HS-5 (cell line): ENCODE results near the gene TYW1B.
"Not testable (repeated sequence)": the region's sequence is repeated elsewhere in the genome, so short reads cannot be mapped to it uniquely, and the experiment has no call there.

Experiments used
- DNase-seq: peaks from one replicate; pipeline ENCODE4 v3.0.0-alpha.2; 2012; ENCODE audit warnings: low read depth

The TYW1B gene

GRCh38 chr7:72753781-72754180, 74.2 kb downstream of the TYW1B start:
- DNase-seq: no peak

- not testable (repeated sequence) for DNase-seq
Observed at GRCh38 chr7:72753229-72753628, 74.8 kb downstream of the TYW1B start.

GRCh38 chr7:72751978-72752377, 76.0 kb downstream of the TYW1B start:
- DNase-seq: no peak

- no peak for DNase-seq
Observed at GRCh38 chr7:72751378-72751777, 76.6 kb downstream of the TYW1B start.

- DNase-seq: not testable (repeated sequence)
Observed at GRCh38 chr7:72748649-72749048, 79.4 kb downstream of the TYW1B start.

- peak; percentile 35 for DNase-seq
Observed at GRCh38 chr7:72744244-72744926, 83.6 kb downstream of the TYW1B start.

GRCh38 chr7:72743801-72744200, 84.2 kb downstream of the TYW1B start:
- not testable (repeated sequence) for DNase-seq

- not testable (repeated sequence) for DNase-seq
Observed at GRCh38 chr7:72739716-72740115, 88.3 kb downstream of the TYW1B start.

GRCh38 chr7:72735855-72736254, 92.1 kb downstream of the TYW1B start:
- not testable (repeated sequence) for DNase-seq

GRCh38 chr7:72730815-72731214, 97.2 kb downstream of the TYW1B start:
- DNase-seq: not testable (repeated sequence)

- DNase-seq: not testable (repeated sequence)
Observed at GRCh38 chr7:72730384-72730783, 97.6 kb downstream of the TYW1B start.

- not testable (repeated sequence) for DNase-seq
Observed at GRCh38 chr7:72729130-72729529, 98.9 kb downstream of the TYW1B start.

- DNase-seq: not testable (repeated sequence)
Observed at GRCh38 chr7:72722694-72723093, 105.3 kb downstream of the TYW1B start.

GRCh38 chr7:72720890-72721289, 107.1 kb downstream of the TYW1B start:
- not testable (repeated sequence) for DNase-seq

- not testable (repeated sequence) for DNase-seq
Observed at GRCh38 chr7:72717252-72717774, 110.7 kb downstream of the TYW1B start.

GRCh38 chr7:72711927-72712326, 116.1 kb downstream of the TYW1B start:
- DNase-seq: not testable (repeated sequence)

- DNase-seq: no peak
Observed at GRCh38 chr7:72710983-72711382, 117.0 kb downstream of the TYW1B start.

GRCh38 chr7:72709909-72710308, 118.1 kb downstream of the TYW1B start:
- peak; percentile 24 for DNase-seq

GRCh38 chr7:72708371-72709050, 119.5 kb downstream of the TYW1B start:
- DNase-seq: not testable (repeated sequence)

GRCh38 chr7:72706521-72706920, 121.5 kb downstream of the TYW1B start:
- DNase-seq: no peak

GRCh38 chr7:72705693-72706092, 122.3 kb downstream of the TYW1B start:
- DNase-seq: not testable (repeated sequence)

GRCh38 chr7:72704894-72705293, 123.1 kb downstream of the TYW1B start:
- no peak for DNase-seq

- not testable (repeated sequence) for DNase-seq
Observed at GRCh38 chr7:72700548-72700947, 127.5 kb downstream of the TYW1B start.
